ENCODE results near the gene MDK.

MDK gene

GRCh38 chr11:46348566-46349401 is 32.7 kb upstream of the MDK start:
- peak; percentile 44 for DNase-seq

- DNase-seq: no peak
Measured at GRCh38 chr11:46350695-46351094, 30.8 kb upstream of the MDK start.

- no peak for DNase-seq
Measured at GRCh38 chr11:46351148-46351547, 30.3 kb upstream of the MDK start.

GRCh38 chr11:46351606-46352005 is 29.9 kb upstream of the MDK start:
- DNase-seq: no peak

- DNase-seq: peak; percentile 71
Measured at GRCh38 chr11:46352063-46352841, 29.2 kb upstream of the MDK start.

- DNase-seq: peak; percentile 75
Measured at GRCh38 chr11:46353698-46354097, 27.8 kb upstream of the MDK start.

GRCh38 chr11:46356924-46357482 is 24.5 kb upstream of the MDK start:
- no peak for DNase-seq

GRCh38 chr11:46357483-46357936 is 24.0 kb upstream of the MDK start:
- DNase-seq: no peak

GRCh38 chr11:46359953-46360352 is 21.5 kb upstream of the MDK start:
- no peak for DNase-seq

- DNase-seq: no peak
Measured at GRCh38 chr11:46360878-46361277, 20.6 kb upstream of the MDK start.

GRCh38 chr11:46361283-46362155 is 19.9 kb upstream of the MDK start:
- DNase-seq: peak; percentile 69

- no peak for DNase-seq
Measured at GRCh38 chr11:46362156-46363030, 19.1 kb upstream of the MDK start.

GRCh38 chr11:46363031-46363407 is 18.4 kb upstream of the MDK start:
- no peak for DNase-seq

GRCh38 chr11:46363455-46364005 is 17.9 kb upstream of the MDK start:
- DNase-seq: no peak

- DNase-seq: no peak
Measured at GRCh38 chr11:46364056-46364455, 17.4 kb upstream of the MDK start.

GRCh38 chr11:46364791-46365190 is 16.7 kb upstream of the MDK start:
- DNase-seq: no peak

- DNase-seq: no peak
Measured at GRCh38 chr11:46366260-46366659, 15.2 kb upstream of the MDK start.

GRCh38 chr11:46366661-46367161 is 14.8 kb upstream of the MDK start:
- DNase-seq: no peak

- DNase-seq: peak; percentile 72
Measured at GRCh38 chr11:46367244-46367915, 14.1 kb upstream of the MDK start.

- DNase-seq: no peak
Measured at GRCh38 chr11:46367916-46368267, 13.6 kb upstream of the MDK start.
